Endometrial microvascular endothelial cells (primary cell): Measurements from ENCODE around the gene NOS1AP. TPM values are rescaled to one million over a fixed set of nuclear protein-coding genes. Genes with fewer than 3 reads are reported as not detected.

Experiments
- total RNA-seq: library from RNA; depleted of rRNA; stranded (reverse); fragments of >200 nt; gene quantifications from one replicate; pipeline ENCODE4 v1.2.3, GENCODE V29; 2015; ENCODE audit errors: inconsistent ontology term

The NOS1AP gene
- total RNA-seq, 1 donor from 2014 or later: 3.1 TPM

Other genes starting within 250 kb of the NOS1AP start
- gene OLFML2B, start 45.8 kb upstream of the NOS1AP start, total RNA-seq: 0.09 TPM